ENCODE results near the gene ROCK2.
"Not testable (repeated sequence)": the region's sequence is repeated elsewhere in the genome, so short reads cannot be mapped to it uniquely, and the experiment has no call there.

Gene ROCK2

GRCh38 chr2:11254100-11254536 lies 90.3 kb downstream of the ROCK2 start:
- TF ChIP-seq CTCF (conservative IDR thresholded peaks at IDR 0.05) (no peak), ZFX (IDR thresholded peaks at IDR 0.05) (no peak)
- H3K27ac ChIP-seq: no peak overlapping the region

GRCh38 chr2:11252458-11252857 lies 92.0 kb downstream of the ROCK2 start:
- H3K27ac ChIP-seq: not testable (repeated sequence)

GRCh38 chr2:11250400-11251196 lies 93.8 kb downstream of the ROCK2 start:
- no peak for TF ChIP-seq CTCF (conservative IDR thresholded peaks at IDR 0.05)
- no peak for TF ChIP-seq ZFX (IDR thresholded peaks at IDR 0.05)

GRCh38 chr2:11245322-11245721 lies 99.1 kb downstream of the ROCK2 start:
- TF ChIP-seq CTCF (conservative IDR thresholded peaks at IDR 0.05): no peak
- no peak overlapping the region for H3K27ac ChIP-seq

More at GRCh38 chr2:11250400-11251196, 93.8 kb downstream of the ROCK2 start:
- no peak overlapping the region for H3K27ac ChIP-seq

GRCh38 chr2:11244091-11244826 lies 100.2 kb downstream of the ROCK2 start:
- TF ChIP-seq CTCF (conservative IDR thresholded peaks at IDR 0.05): no peak
- TF ChIP-seq ZFX (IDR thresholded peaks at IDR 0.05): no peak
- H3K27ac ChIP-seq: no peak overlapping the region

GRCh38 chr2:11243512-11243911 lies 100.9 kb downstream of the ROCK2 start:
- no peak overlapping the region for H3K27ac ChIP-seq
- TF ChIP-seq ZFX (IDR thresholded peaks at IDR 0.05) (no peak), CTCF (conservative IDR thresholded peaks at IDR 0.05) (no peak)

- no peak for TF ChIP-seq ZFX (IDR thresholded peaks at IDR 0.05)
- no peak for TF ChIP-seq CTCF (conservative IDR thresholded peaks at IDR 0.05)
- no peak overlapping the region for H3K27ac ChIP-seq
Measured at GRCh38 chr2:11242542-11243174, 101.8 kb downstream of the ROCK2 start.

Data from C4-2B (cell line).